ENCODE results near the gene PRKCZ. TPM values are rescaled to one million over a fixed set of nuclear protein-coding genes. Genes with fewer than 3 reads are reported as not detected.
A peak's percentile ranks its signal among the peaks of the same experiment; 100 is the strongest.

Gene PRKCZ
- total and polyA plus RNA-seq, 9 of the 15 experiments (the other 6 are each of a cell fraction or from before 2014, with no cell fraction given), result 0.07 to 3.1 (median 1.3) TPM

DNA sequence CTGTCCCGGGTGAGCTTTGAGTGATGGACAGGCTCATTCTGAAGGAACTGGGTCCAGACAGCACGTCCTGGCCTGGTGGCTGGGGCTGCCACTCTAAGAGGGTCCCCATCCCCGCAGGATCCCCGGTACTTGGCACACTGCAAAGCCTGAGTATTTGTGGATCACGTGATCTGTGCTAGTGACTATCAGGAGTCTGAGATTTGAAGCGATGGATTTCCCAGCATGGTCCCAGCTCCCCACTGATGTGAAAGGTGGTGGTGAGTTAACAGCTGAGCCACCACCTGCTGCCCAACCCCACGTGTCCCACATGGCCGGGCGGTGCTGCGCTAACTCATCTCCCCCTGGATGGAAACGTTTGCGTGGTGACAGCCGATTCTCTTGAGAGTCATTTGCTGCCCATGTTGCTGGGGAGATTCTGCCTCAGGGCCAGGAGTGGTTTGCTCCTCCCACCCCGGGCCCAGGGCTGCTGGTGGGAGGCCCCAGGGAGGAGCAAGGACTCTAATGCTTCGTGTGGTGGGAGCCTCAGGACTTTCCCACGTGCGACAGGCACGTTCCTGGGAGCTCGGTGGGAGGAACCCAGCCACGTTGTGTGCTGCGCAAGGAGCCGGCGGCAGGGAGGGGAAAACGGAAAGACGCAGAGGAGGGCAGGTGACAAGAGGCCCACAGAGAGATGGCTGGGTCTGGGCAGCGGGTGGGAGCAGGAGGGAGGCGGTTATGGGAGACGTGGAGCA lies 129.2 kb downstream of the PRKCZ start (continued):
- no peak for TF ChIP-seq ELF2 (CRISPR knock-in tag; IDR thresholded peaks at IDR 0.05)
- TF ChIP-seq OTX1 (CRISPR knock-in tag; IDR thresholded peaks at IDR 0.05), result peak; percentile 64; the same call in 1 of the 2 replicates
- TF ChIP-seq CBFA2T2 (conservative IDR thresholded peaks at IDR 0.05), result peak; percentile 11; the same call in 1 of the 2 replicates
- peak; percentile 76 for TF ChIP-seq SMARCA5 (IDR thresholded peaks at IDR 0.05)
- TF ChIP-seq, protein P1, sequence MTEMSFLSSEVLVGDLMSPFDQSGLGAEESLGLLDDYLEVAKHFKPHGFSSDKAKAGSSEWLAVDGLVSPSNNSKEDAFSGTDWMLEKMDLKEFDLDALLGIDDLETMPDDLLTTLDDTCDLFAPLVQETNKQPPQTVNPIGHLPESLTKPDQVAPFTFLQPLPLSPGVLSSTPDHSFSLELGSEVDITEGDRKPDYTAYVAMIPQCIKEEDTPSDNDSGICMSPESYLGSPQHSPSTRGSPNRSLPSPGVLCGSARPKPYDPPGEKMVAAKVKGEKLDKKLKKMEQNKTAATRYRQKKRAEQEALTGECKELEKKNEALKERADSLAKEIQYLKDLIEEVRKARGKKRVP (CRISPR knock-in tag; IDR thresholded peaks at IDR 0.05), result no peak
- TF ChIP-seq IRF2 (CRISPR knock-in tag; IDR thresholded peaks at IDR 0.05), result no peak
- TF ChIP-seq, protein P2, sequence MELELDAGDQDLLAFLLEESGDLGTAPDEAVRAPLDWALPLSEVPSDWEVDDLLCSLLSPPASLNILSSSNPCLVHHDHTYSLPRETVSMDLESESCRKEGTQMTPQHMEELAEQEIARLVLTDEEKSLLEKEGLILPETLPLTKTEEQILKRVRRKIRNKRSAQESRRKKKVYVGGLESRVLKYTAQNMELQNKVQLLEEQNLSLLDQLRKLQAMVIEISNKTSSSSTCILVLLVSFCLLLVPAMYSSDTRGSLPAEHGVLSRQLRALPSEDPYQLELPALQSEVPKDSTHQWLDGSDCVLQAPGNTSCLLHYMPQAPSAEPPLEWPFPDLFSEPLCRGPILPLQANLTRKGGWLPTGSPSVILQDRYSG (tag; conservative IDR thresholded peaks at IDR 0.05; ENCODE audit: low read depth), result peak; percentile 67; the same call in 1 of the 2 replicates
- TF ChIP-seq, protein P3, sequence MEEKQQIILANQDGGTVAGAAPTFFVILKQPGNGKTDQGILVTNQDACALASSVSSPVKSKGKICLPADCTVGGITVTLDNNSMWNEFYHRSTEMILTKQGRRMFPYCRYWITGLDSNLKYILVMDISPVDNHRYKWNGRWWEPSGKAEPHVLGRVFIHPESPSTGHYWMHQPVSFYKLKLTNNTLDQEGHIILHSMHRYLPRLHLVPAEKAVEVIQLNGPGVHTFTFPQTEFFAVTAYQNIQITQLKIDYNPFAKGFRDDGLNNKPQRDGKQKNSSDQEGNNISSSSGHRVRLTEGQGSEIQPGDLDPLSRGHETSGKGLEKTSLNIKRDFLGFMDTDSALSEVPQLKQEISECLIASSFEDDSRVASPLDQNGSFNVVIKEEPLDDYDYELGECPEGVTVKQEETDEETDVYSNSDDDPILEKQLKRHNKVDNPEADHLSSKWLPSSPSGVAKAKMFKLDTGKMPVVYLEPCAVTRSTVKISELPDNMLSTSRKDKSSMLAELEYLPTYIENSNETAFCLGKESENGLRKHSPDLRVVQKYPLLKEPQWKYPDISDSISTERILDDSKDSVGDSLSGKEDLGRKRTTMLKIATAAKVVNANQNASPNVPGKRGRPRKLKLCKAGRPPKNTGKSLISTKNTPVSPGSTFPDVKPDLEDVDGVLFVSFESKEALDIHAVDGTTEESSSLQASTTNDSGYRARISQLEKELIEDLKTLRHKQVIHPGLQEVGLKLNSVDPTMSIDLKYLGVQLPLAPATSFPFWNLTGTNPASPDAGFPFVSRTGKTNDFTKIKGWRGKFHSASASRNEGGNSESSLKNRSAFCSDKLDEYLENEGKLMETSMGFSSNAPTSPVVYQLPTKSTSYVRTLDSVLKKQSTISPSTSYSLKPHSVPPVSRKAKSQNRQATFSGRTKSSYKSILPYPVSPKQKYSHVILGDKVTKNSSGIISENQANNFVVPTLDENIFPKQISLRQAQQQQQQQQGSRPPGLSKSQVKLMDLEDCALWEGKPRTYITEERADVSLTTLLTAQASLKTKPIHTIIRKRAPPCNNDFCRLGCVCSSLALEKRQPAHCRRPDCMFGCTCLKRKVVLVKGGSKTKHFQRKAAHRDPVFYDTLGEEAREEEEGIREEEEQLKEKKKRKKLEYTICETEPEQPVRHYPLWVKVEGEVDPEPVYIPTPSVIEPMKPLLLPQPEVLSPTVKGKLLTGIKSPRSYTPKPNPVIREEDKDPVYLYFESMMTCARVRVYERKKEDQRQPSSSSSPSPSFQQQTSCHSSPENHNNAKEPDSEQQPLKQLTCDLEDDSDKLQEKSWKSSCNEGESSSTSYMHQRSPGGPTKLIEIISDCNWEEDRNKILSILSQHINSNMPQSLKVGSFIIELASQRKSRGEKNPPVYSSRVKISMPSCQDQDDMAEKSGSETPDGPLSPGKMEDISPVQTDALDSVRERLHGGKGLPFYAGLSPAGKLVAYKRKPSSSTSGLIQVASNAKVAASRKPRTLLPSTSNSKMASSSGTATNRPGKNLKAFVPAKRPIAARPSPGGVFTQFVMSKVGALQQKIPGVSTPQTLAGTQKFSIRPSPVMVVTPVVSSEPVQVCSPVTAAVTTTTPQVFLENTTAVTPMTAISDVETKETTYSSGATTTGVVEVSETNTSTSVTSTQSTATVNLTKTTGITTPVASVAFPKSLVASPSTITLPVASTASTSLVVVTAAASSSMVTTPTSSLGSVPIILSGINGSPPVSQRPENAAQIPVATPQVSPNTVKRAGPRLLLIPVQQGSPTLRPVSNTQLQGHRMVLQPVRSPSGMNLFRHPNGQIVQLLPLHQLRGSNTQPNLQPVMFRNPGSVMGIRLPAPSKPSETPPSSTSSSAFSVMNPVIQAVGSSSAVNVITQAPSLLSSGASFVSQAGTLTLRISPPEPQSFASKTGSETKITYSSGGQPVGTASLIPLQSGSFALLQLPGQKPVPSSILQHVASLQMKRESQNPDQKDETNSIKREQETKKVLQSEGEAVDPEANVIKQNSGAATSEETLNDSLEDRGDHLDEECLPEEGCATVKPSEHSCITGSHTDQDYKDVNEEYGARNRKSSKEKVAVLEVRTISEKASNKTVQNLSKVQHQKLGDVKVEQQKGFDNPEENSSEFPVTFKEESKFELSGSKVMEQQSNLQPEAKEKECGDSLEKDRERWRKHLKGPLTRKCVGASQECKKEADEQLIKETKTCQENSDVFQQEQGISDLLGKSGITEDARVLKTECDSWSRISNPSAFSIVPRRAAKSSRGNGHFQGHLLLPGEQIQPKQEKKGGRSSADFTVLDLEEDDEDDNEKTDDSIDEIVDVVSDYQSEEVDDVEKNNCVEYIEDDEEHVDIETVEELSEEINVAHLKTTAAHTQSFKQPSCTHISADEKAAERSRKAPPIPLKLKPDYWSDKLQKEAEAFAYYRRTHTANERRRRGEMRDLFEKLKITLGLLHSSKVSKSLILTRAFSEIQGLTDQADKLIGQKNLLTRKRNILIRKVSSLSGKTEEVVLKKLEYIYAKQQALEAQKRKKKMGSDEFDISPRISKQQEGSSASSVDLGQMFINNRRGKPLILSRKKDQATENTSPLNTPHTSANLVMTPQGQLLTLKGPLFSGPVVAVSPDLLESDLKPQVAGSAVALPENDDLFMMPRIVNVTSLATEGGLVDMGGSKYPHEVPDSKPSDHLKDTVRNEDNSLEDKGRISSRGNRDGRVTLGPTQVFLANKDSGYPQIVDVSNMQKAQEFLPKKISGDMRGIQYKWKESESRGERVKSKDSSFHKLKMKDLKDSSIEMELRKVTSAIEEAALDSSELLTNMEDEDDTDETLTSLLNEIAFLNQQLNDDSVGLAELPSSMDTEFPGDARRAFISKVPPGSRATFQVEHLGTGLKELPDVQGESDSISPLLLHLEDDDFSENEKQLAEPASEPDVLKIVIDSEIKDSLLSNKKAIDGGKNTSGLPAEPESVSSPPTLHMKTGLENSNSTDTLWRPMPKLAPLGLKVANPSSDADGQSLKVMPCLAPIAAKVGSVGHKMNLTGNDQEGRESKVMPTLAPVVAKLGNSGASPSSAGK (IDR thresholded peaks at IDR 0.05), result peak; percentile 87
- TF ChIP-seq TRIM28 (IDR thresholded peaks at IDR 0.05), result peak; percentile 34; the same call in 1 of the 2 replicates
- peak; percentile 79 for TF ChIP-seq RAD51 (IDR thresholded peaks at IDR 0.05; ENCODE audit: borderline replicate concordance, low read depth)
- peak; percentile 69 for TF ChIP-seq BHLHE40 (IDR thresholded peaks at IDR 0.05; ENCODE audit: low read length)
